GM11168 (cell line): Measurements from ENCODE around the gene FXYD5.
"Not testable (repeated sequence)": the region's sequence is repeated elsewhere in the genome, so short reads cannot be mapped to it uniquely, and the experiment has no call there.

Source experiments
- in situ Hi-C: fragments of 300-500 bp; cut with MboI; formaldehyde crosslinking; loops from one replicate; pipeline ENCODE4 v1.12.0; 2022; ENCODE audit warnings: low sequenced_read_pairs; ENCODE audit not compliant: unreplicated experiment

Gene FXYD5

GRCh38 chr19:35119578-35120155 is 34.9 kb upstream of the FXYD5 start:
- in situ Hi-C loops, result no loop called here

- in situ Hi-C loops, result no loop called here
Observed at GRCh38 chr19:35120492-35120891, 34.0 kb upstream of the FXYD5 start.

GRCh38 chr19:35120898-35121297 is 33.6 kb upstream of the FXYD5 start:
- in situ Hi-C loops, result no loop called here

- in situ Hi-C loops, result no loop called here
Observed at GRCh38 chr19:35122687-35123551, 31.6 kb upstream of the FXYD5 start.

GRCh38 chr19:35123573-35123972 is 31.0 kb upstream of the FXYD5 start:
- in situ Hi-C loops, result no loop called here

GRCh38 chr19:35124098-35125060 is 30.2 kb upstream of the FXYD5 start:
- in situ Hi-C loops, result no loop called here

- in situ Hi-C loops, result no loop called here
Observed at GRCh38 chr19:35125270-35125717, 29.2 kb upstream of the FXYD5 start.

GRCh38 chr19:35125749-35126623 is 28.5 kb upstream of the FXYD5 start:
- in situ Hi-C loops, result no loop called here

- in situ Hi-C loops, result no loop called here
Observed at GRCh38 chr19:35126624-35126959, 27.9 kb upstream of the FXYD5 start.

- in situ Hi-C loops, result no loop called here
Observed at GRCh38 chr19:35127871-35128270, 26.7 kb upstream of the FXYD5 start.

- in situ Hi-C loops, result no loop called here
Observed at GRCh38 chr19:35128398-35129057, 26.0 kb upstream of the FXYD5 start.

- in situ Hi-C loops, result not testable (repeated sequence)
Observed at GRCh38 chr19:35129724-35130274, 24.7 kb upstream of the FXYD5 start.

GRCh38 chr19:35130761-35131720 is 23.5 kb upstream of the FXYD5 start:
- in situ Hi-C loops, result no loop called here

GRCh38 chr19:35132254-35132653 is 22.3 kb upstream of the FXYD5 start:
- in situ Hi-C loops, result no loop called here

- in situ Hi-C loops, result no loop called here
Observed at GRCh38 chr19:35133826-35134225, 20.7 kb upstream of the FXYD5 start.

- in situ Hi-C loops, result no loop called here
Observed at GRCh38 chr19:35134601-35135242, 19.8 kb upstream of the FXYD5 start, which contains the start of gene LGI4. TSS of gene LGI4 (minus strand) at chr19:35135059. CDS start at chr19:35134680, 379 bp downstream.

- in situ Hi-C loops, result no loop called here
Observed at GRCh38 chr19:35135389-35135909, 19.1 kb upstream of the FXYD5 start.
